ENCODE data around the gene ARHGEF40. TPM values are rescaled to one million over a fixed set of nuclear protein-coding genes. Genes with fewer than 3 reads are reported as not detected.
"Not testable (repeated sequence)": the region's sequence is repeated elsewhere in the genome, so short reads cannot be mapped to it uniquely, and the experiment has no call there.

ARHGEF40 gene
- total RNA-seq, 2 experiments from 2014 or later = 0.53 to 0.83 TPM

- CTCF ChIA-PET = interaction anchor here (1.5 to 12.6 kb wide), 3 partner anchors 10 to 59 kb away, joined by 3 to 117 read pairs (median 14); no protein-coding TSS in a partner anchor
- Mint-ChIP-seq H3K9me3 (ENCODE audit: insufficient read depth) (no peaks in the 10 kb centered on the region), H3K27me3 (ENCODE audit: low read depth) (peaks cover 18% of the 10 kb centered on the region), H3K4me1 (ENCODE audit: low read depth) (no peaks in the 10 kb centered on the region), H3K4me3 (no peak overlapping the region), H3K36me3 (ENCODE audit: low read depth) (no peaks in the 10 kb centered on the region), H3K27ac (no peak overlapping the region)
- ATAC-seq (no peak), DNase-seq (no peak)
- POLR2A ChIA-PET = no interaction called here
Observed at GRCh38 chr14:21030531-21030930, 39.6 kb upstream of the ARHGEF40 start.

- Mint-ChIP-seq H3K9me3 (ENCODE audit: insufficient read depth) (no peaks in the 10 kb centered on the region), H3K4me3 (no peak overlapping the region), H3K27me3 (ENCODE audit: low read depth) (peaks cover 10% of the 10 kb centered on the region), H3K27ac (no peak overlapping the region), H3K4me1 (ENCODE audit: low read depth) (no peaks in the 10 kb centered on the region), H3K36me3 (ENCODE audit: low read depth) (no peaks in the 10 kb centered on the region)
- CTCF ChIA-PET = interaction anchor here (0.9 to 12.6 kb wide), 3 partner anchors 17 to 72 kb away, joined by 3 to 117 read pairs (median 8); no protein-coding TSS in a partner anchor
- POLR2A ChIA-PET = interaction anchor here (0.6 kb wide), 1 partner anchor 9 kb away, joined by 3 read pairs; no protein-coding TSS in a partner anchor
- ATAC-seq = no peak
- DNase-seq = no peak
Observed at GRCh38 chr14:21032326-21033132, 37.6 kb upstream of the ARHGEF40 start.

DNA sequence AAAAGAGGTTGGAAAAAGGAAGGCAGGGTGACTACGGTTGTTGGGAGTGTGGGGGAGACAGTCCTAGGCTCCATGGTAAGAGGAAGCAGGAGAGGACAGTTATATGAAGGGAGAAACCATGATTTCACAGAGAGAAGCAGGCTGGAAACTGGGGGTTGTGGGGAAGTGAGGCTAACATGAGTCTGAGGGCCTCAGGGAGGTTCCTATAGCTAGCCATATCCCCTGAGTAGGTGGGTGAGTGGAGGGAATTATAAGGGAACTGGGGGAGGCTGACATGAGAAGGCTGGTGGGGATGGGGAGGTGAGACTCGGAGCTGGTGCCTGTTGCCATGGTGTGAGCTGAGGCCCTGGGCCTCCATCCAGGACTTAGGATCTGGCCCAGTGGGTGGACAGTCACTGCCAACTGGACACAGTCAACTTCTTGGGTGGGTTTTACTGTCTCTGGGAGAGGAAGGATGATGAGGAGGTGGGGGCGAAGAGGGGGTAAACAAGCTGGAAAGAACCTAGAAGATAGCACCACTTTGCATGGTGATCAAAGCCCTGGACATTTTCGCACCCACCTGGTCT, 36.9 kb upstream of the ARHGEF40 start:
- ChIA-PET POLR2A (interaction anchor here (0.6 to 1.3 kb wide), 2 partner anchors 37 to 546 kb away, joined by 3 to 4 read pairs; partner anchors contain the start of gene ARHGEF40), CTCF (interaction anchor here (2.6 to 12.6 kb wide), 2 partner anchors 18 to 71 kb away, joined by 8 to 117 read pairs; no protein-coding TSS in a partner anchor)
- DNase-seq = no peak
- no peaks in the 10 kb centered on the region for H3K36me3 Mint-ChIP-seq (ENCODE audit: low read depth)
- H3K4me3 Mint-ChIP-seq = no peak overlapping the region
- no peaks in the 10 kb centered on the region for H3K9me3 Mint-ChIP-seq (ENCODE audit: insufficient read depth)
- H3K4me1 Mint-ChIP-seq (ENCODE audit: low read depth) = no peaks in the 10 kb centered on the region
- H3K27ac Mint-ChIP-seq = no peak overlapping the region
- peaks cover 12% of the 10 kb centered on the region for H3K27me3 Mint-ChIP-seq (ENCODE audit: low read depth)
- ATAC-seq = no peak

DNA sequence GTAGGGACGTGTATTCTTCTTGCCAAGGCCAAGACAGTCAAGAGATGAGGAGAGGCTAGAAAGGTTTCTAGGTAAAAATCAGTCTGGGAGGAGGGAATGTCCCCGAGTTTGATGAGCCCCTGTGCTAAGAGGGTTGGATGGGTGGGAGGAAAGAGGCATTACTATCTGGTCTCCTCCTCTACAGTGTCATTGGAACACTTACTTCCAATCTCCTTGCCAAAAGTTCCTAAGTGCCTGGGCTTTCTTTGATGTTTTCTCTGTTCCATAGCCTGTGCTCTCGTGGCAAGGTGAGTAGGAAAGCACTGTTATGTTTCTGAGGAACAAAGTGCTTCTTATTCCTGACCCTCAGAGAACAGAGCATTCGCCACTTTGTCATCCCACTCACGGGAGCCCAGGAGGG, 35.4 kb upstream of the ARHGEF40 start, which contains the start of gene RNASE13:
Gene RNASE13, minus strand, starts transcription at position 101 of the 400 bp plus-strand sequence. CDS start 519 bp downstream, outside the sequence.
- no peak for DNase-seq
- peaks cover 14% of the 10 kb centered on the region for H3K27me3 Mint-ChIP-seq (ENCODE audit: low read depth)
- H3K4me1 Mint-ChIP-seq (ENCODE audit: low read depth) = no peaks in the 10 kb centered on the region
- no peaks in the 10 kb centered on the region for H3K9me3 Mint-ChIP-seq (ENCODE audit: insufficient read depth)
- no peak within 1 kb of the TSS for H3K27ac Mint-ChIP-seq
- ChIA-PET POLR2A (interaction anchor here (1.3 kb wide), 1 partner anchor 35 kb away, joined by 3 read pairs; the partner anchor contains the start of gene ARHGEF40), CTCF (interaction anchor here (1.8 to 12.6 kb wide), 2 partner anchors 19 to 33 kb away, joined by 5 to 117 read pairs; no protein-coding TSS in a partner anchor)
- no peaks in the 10 kb centered on the region for H3K36me3 Mint-ChIP-seq (ENCODE audit: low read depth)
- no peak for ATAC-seq
- no peak within 1 kb of the TSS for H3K4me3 Mint-ChIP-seq

DNA sequence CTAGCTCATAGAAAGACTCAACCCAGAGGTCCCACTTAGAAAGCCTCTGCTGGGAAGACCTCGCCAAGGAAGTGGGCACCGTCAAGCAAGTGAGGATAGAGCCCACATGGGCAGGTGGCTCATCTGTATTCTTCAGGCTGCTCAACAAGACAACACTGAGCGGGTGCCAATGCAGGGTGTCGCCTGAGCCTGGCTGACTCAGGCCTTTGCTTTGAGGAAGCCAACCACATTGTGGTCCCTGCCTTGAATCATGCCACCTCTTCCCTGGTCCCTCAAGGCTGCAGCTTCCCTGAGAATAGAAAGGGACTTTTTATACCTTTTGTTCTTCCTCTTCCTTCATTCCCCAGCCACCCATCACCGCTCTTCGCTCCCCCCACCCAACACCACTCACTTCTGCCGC, 33.4 kb upstream of the ARHGEF40 start:
- DNase-seq = no peak
- H3K4me3 Mint-ChIP-seq = no peak overlapping the region
- H3K9me3 Mint-ChIP-seq (ENCODE audit: insufficient read depth) = no peaks in the 10 kb centered on the region
- H3K27ac Mint-ChIP-seq = no peak overlapping the region
- H3K27me3 Mint-ChIP-seq (ENCODE audit: low read depth) = peaks cover 16% of the 10 kb centered on the region
- no peaks in the 10 kb centered on the region for H3K36me3 Mint-ChIP-seq (ENCODE audit: low read depth)
- ATAC-seq = no peak
- H3K4me1 Mint-ChIP-seq (ENCODE audit: low read depth) = no peaks in the 10 kb centered on the region
- CTCF ChIA-PET = interaction anchor here (1.8 to 12.6 kb wide), 2 partner anchors 21 to 31 kb away, joined by 5 to 117 read pairs; no protein-coding TSS in a partner anchor
- POLR2A ChIA-PET = no interaction called here

DNA sequence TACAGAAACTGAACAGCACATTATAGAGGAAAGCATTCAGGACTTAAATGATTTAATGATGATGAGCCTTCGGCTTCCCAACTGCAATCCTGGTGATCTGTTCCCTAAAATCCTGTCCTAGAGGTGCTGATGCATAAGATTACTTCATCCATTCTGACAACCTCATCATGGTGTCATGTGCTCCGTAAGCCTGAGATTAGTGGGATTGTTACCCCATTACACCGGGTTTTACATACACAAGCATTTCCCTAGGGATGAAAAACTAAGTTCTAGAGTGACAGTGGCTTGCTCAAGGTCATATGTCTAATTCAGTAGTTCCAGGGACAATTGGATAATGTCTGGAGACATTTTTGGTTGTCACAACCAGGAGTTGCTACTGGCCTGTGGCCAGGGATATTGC, 32.9 kb upstream of the ARHGEF40 start:
- Mint-ChIP-seq H3K36me3 (ENCODE audit: low read depth) (no peaks in the 10 kb centered on the region), H3K27me3 (ENCODE audit: low read depth) (peaks cover 18% of the 10 kb centered on the region), H3K27ac (no peak overlapping the region), H3K4me3 (no peak overlapping the region), H3K4me1 (ENCODE audit: low read depth) (no peaks in the 10 kb centered on the region), H3K9me3 (ENCODE audit: insufficient read depth) (no peaks in the 10 kb centered on the region)
- ChIA-PET POLR2A (no interaction called here), CTCF (interaction anchor here (12.6 kb wide), 1 partner anchor 21 kb away, joined by 117 read pairs; no protein-coding TSS in a partner anchor)
- ATAC-seq (no peak), DNase-seq (no peak)

DNA sequence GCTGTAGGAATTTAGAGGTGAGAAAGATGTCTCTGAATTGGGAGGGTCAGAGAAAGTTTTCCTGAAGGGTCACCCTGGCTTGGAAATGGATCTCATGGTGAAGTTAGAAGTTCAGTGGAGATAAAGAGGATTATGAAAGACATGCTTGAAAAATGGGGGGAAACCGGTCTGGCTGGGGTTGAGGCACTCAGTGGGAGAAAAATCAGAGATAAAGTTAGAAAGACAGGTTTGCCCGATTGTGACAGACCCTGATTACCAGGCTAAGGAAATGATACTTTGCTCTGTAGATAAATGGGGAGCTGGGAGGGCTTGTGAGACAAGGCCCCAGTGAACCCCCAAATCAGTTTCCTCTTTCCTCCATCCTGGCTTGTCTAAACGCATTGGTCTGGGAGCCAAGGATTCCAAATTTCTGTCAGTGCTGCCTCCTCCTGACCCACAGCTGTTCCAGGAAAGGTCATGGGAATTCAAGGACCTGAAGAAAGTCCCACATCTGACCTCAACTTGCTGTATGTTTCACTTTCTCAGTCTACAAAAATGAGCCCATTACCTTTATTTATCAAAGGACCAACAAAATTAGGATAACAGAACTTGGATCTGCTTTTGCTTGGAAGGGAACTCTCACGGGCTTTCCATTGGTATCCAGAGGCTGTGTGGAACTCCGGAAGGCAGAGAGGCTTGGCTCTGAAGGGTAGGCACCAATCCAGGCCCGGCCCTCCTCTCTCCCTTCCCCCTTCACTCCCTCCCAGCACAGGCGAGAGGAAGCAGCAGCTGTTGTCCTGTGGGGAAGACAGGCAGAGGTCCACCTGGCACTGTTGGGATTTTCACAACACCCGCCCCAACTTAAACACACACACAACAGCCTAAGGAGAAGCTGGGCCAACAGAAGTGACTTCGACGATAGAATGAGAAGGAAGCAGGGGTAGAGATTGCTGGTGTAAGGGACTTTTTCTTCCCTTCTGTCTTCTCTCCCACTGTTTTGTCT, 31.4 kb upstream of the ARHGEF40 start:
- DNase-seq (no peak), ATAC-seq (no peak)
- Mint-ChIP-seq H3K9me3 (ENCODE audit: insufficient read depth) (no peaks in the 10 kb centered on the region), H3K4me3 (no peak overlapping the region), H3K27ac (no peak overlapping the region), H3K4me1 (ENCODE audit: low read depth) (no peaks in the 10 kb centered on the region), H3K27me3 (ENCODE audit: low read depth) (peaks cover 18% of the 10 kb centered on the region), H3K36me3 (ENCODE audit: low read depth) (no peaks in the 10 kb centered on the region)
- CTCF ChIA-PET = interaction anchor here (1.1 to 7.2 kb wide), 3 partner anchors 25 to 33 kb away, joined by 6 to 172 read pairs (median 6); no protein-coding TSS in a partner anchor
- POLR2A ChIA-PET = no interaction called here

- ChIA-PET CTCF (interaction anchor here (0.7 to 7.2 kb wide), 17 partner anchors 8 to 358 kb away, joined by 3 to 172 read pairs (median 6); partner anchors contain the start of genes ARHGEF40 and TPPP2), POLR2A (interaction anchor here (1.2 kb wide), 1 partner anchor 25 kb away, joined by 3 read pairs; no protein-coding TSS in a partner anchor)
- Mint-ChIP-seq H3K27me3 (ENCODE audit: low read depth) (peaks cover 22% of the 10 kb centered on the region), H3K9me3 (ENCODE audit: insufficient read depth) (no peaks in the 10 kb centered on the region), H3K27ac (no peak overlapping the region), H3K4me1 (ENCODE audit: low read depth) (peaks cover 6% of the 10 kb centered on the region), H3K4me3 (no peak overlapping the region), H3K36me3 (ENCODE audit: low read depth) (no peaks in the 10 kb centered on the region)
- ATAC-seq (peak; percentile 67), DNase-seq (peak; percentile 29)
Observed at GRCh38 chr14:21039585-21040369, 30.3 kb upstream of the ARHGEF40 start.

GRCh38 chr14:21040370-21040925, 29.7 kb upstream of the ARHGEF40 start:
- CTCF ChIA-PET = interaction anchor here (0.7 to 7.2 kb wide), 18 partner anchors 8 to 359 kb away, joined by 3 to 172 read pairs (median 6); partner anchors contain the start of genes ARHGEF40, NDRG2 and TPPP2
- no peak for DNase-seq
- peak; percentile 35 for ATAC-seq
- peaks cover 27% of the 10 kb centered on the region for H3K27me3 Mint-ChIP-seq (ENCODE audit: low read depth)
- H3K4me3 Mint-ChIP-seq = no peak overlapping the region
- H3K4me1 Mint-ChIP-seq (ENCODE audit: low read depth) = peaks cover 6% of the 10 kb centered on the region
- H3K9me3 Mint-ChIP-seq (ENCODE audit: insufficient read depth) = no peaks in the 10 kb centered on the region
- POLR2A ChIA-PET = interaction anchor here (1.2 kb wide), 1 partner anchor 25 kb away, joined by 3 read pairs; no protein-coding TSS in a partner anchor
- H3K27ac Mint-ChIP-seq = no peak overlapping the region
- no peaks in the 10 kb centered on the region for H3K36me3 Mint-ChIP-seq (ENCODE audit: low read depth)

DNA sequence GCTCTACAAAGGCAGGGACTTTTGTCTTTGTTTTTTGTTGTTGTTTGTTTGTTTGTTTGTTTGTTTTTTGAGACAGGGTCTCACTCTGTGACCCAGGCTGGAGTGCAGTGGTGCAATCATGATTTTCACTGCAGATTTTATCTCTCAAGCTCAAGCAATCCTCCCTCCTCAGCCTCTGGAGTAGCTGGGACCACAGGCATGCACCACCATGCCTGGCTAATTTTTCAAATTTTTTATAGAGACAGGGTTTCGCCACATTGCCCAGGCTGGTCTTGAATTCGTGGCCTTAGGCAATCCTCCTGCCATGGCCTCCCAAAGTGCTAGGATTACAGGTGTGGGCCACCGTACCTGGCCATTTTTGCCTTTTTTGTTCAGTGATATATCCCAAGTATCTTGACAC, 29.2 kb upstream of the ARHGEF40 start:
- H3K27me3 Mint-ChIP-seq (ENCODE audit: low read depth) = peaks cover 31% of the 10 kb centered on the region
- ATAC-seq = not testable (repeated sequence)

More for the DNA sequence above, 29.2 kb upstream of the ARHGEF40 start:
- POLR2A ChIA-PET; DNase-seq; H3K4me1 Mint-ChIP-seq (ENCODE audit: low read depth); H3K4me3 Mint-ChIP-seq; H3K9me3 Mint-ChIP-seq (ENCODE audit: insufficient read depth); H3K36me3 Mint-ChIP-seq (ENCODE audit: low read depth); H3K27ac Mint-ChIP-seq: not testable (repeated sequence)
- CTCF ChIA-PET = interaction anchor here (0.7 to 7.2 kb wide), 14 partner anchors 12 to 71 kb away, joined by 3 to 172 read pairs (median 6); partner anchors contain the start of genes NDRG2 and TPPP2
